Measurements from ENCODE around the gene BBX.

BBX gene

DNA sequence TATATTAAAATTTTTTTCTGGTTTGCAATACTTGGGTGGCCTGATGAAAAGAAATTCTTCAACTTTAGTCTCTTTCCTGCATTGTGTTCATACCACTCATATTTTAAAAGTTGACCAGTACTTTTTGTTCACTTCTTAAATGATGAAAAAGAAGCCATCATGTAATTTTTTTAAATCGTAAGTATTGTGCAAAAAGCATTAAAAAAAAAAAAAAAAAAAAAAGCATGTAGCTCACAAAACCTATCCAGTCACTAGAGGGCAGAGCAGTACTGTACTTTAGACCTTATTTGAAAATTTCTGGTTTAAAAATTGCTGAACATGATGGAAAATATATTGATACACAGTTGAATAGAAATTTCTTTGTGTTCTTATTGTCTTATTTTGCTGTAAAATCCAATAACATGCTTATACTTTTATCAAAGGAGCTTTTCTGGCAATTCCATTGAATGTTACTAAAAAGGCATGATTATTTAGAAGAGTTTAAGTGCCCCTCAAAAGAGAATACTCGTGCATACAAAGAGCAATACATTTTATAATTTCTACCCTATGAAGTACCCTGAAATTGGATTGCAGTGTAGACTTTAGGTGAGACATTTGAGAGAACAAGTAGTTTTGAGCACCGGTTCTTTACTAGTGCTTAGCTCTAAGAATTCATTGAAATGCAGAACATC lies 137.7 kb downstream of the BBX start:
- DNase-seq = peak; percentile 30

DNA sequence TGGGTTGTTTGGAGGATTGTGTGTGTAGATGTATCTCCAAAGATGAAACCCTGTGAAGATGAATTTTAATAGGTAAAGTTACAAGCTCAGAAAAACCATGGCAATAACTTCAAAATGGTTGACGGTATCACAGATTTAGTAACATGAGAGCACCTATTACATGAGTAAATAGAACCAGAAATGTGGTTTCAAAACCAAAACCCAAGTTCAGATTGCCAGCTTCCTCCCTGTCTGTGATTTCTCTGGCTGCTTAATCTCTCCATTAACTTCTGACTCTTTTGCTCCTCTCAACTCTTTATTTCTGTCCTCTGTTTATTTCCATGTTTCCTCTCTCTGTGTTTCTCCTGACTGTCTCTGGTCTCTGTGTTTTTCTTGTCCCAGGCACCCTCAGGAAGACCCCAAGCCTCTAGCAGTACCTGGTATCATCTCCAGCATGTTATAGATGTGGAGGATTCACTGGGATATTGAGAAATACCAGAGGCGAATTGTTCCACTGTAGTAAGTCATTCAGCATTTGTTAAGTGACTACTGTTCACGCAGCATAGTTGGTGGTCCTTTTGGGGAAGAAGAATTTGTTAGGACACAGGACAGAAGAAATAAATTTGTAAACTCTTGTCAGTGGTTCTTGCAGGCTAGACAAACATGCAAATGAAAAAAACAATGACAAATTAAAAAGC lies 138.8 kb downstream of the BBX start:
- DNase-seq = no peak

DNA sequence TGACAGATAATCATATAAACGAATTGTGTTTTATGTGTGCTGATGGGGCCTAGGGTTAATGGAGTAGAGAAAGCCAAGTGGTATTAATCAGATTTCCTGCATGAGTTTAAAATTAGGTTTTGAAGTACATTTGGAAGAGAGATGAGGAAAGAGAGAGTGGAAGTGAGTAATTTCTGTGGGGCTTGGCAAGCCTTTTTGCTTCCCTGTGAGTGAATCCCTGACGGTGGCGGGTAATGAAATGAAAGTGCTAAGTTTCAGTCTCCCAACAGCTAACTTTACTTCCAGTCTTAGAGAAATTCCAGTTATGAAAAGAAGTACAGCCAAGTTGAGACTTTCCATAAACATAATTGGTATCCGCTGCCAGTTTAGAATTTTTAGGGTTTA lies 139.4 kb downstream of the BBX start:
- no peak for DNase-seq

DNA sequence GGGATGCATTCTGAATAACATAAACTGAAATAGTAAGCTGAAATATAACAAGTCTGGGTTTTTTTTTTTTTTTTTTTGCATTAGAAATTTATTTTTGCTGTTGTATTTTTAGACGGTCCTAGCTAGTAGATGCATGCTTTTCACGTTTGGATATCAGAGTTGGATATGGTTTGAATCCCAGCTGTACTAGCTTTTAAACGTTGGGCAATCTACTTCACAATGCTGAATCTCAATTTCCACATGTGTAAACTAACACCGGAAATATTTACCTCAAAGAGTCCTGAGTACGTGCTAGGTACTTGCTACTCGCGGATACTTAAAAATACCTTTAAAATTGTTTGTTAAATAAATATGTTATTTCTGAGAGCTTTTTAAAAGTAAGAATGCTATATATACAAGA lies 139.8 kb downstream of the BBX start:
- no peak for DNase-seq

DNA sequence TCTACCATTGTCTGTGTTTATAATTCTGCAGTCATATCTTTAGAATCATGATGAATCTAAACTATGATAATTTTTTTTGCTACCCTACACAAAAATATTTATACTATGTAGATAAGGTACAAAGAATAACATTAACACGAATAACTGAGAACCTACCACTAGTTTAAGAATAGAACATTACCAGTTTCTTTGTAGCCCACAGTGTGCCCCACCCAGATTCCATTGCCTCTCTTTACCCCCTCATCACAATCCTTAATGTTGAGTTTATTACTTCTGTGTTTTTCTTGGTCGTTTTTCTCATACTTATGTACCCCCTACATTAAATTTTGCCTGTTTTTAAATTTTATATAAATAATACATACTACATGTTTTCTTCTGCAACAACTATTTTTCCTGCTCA lies 140.5 kb downstream of the BBX start:
- no peak for DNase-seq

DNA sequence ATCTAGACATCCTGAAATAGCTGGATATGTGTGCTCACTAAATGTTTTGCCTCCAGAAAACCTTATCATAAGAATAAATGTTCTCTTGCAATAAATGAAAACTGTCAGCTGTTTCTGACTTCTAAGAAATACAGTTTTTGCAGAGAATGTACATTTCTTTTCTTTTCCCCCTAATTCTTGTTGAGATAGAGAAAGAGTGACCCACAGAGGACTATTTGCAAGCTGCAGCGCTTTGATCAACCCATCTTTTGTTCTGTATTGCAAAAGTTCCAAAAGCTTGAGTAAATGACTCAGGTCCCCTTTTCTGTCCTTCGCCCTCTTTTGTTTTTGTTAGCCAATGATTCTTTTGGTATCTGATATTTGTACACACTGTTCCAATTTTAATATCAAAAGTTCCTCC lies 141.9 kb downstream of the BBX start:
- DNase-seq = no peak

DNA sequence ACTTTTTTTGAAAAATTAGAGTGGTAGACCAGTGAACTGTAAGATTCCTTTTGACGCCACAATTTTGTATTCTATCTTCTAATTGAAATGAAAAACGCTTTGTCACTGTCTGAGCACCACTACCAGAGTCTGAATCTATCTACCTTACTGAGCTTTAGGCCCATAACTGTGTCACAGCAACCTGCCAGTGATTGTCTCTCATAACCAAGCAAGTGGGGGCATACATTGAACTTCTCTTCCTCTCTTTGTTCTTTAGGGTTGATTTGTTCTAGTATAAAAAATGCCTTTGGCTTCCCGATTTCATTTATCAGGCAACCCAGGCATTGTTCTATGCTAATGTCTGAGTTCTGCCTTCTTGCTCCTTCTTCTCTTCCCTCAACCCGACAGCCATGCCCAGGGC lies 142.6 kb downstream of the BBX start:
- no peak for DNase-seq

DNA sequence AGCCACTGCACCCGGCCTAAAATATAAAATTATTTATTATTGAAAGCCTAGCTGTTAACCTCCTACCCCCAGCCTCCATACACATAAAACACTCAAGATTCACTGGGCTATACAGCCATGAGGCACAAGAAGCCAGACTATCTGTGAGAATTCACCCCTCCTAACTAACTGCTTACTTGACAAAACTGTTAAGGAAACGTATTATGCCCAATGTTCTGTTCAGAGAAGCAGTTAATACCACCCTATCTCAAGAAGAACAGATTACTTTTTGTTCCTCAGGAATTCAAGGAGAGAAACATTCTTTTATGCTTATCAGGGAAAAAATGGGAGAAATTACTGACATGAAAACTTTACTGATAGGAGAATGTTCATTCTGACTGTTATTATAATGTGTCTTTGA lies 144.1 kb downstream of the BBX start:
- DNase-seq = no peak

DNA sequence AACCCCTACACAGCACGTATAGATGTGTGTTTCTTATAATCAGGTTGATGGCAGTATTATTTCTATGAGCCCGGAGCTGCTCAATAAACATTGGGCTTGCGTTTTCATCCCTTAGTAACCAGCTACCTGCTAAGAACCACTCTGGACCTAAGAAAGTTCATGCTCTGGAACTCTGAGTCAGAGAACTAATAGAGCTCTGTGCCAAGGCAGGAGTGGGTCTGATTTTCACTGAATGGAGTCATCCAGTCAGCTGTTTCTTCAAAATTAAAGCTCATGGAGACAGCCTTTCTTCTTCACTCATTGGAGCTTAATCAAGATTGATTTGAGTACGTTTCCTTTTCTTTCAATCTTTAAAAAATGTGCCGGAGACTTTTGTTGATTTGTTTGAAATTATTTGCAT lies 145.7 kb downstream of the BBX start:
- DNase-seq = no peak

DNA sequence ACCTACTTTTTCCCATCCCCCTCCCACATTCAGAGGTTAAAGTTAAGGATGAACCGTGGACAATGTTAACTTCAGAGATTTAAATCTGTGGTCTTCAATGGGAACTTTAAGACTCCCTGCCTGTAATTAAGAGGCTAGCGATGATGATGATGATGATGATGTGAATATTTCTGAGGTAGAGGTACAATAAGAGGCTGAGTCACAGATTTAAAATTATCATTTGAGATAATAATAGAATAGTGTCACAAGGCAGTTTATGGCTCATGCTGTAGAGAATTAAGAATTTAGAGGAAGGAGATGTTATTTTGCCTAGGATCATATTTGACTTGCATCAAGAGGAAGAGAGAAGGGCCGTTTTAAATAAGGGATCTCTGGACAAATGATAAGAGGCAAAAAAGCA lies 146.2 kb downstream of the BBX start:
- DNase-seq = no peak

DNA sequence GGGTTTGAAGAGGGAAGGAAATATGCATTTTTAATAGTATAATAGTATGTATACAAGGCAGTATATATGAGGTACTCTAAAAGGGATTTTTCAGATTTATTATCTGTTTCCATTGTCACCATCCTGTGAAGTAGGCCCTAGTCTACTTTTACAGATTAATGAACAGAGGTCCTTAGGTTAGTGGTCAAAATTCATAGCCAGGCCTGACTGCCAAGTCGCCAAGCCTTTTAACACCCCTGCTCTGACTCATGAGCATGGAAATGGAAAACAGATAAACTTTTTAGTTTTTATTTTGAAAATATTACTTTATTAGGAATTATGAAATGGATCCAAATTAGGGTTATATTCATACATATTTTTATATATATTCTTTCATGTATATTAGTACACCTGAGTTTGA lies 146.9 kb downstream of the BBX start:
- no peak for DNase-seq

DNA sequence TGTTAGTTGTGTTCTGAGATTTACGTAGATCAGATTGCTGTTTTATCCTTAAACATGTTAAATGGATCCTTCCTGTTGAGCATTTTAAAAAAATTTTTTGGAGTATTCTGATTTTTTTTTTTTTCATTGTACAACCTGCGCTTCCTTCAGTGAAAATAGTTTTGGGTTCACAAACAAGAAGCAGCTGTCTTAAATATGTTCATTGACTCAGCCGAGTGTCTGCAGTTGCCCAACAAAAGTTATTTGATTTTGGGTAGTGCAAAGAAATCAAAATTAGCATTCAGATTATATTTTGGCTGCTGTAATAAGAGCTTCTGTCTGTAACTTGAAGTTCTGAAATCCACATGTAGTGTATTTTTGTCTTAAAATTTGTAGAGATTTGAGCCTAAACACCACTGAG lies 148.2 kb downstream of the BBX start:
- DNase-seq = no peak

DNA sequence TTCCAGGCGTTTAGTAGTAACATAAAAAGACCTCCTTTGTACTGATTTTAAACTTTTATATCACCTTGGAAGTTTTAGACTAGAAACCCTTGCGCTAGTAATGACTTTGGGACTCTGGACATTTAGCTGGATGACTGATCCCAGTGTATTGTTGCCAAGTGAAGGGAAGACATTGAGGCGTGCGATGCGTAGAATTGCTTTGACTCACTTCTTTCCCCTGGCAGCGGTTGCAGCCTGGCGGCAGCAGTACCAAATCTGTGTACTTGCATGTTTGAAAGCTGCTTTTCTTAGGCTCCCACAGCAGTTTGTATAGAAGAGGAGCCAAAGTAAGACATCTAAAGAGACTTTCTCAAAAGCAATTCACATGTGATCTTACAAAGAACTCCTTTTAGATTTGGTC lies 151.6 kb downstream of the BBX start:
- no peak for DNase-seq

DNA sequence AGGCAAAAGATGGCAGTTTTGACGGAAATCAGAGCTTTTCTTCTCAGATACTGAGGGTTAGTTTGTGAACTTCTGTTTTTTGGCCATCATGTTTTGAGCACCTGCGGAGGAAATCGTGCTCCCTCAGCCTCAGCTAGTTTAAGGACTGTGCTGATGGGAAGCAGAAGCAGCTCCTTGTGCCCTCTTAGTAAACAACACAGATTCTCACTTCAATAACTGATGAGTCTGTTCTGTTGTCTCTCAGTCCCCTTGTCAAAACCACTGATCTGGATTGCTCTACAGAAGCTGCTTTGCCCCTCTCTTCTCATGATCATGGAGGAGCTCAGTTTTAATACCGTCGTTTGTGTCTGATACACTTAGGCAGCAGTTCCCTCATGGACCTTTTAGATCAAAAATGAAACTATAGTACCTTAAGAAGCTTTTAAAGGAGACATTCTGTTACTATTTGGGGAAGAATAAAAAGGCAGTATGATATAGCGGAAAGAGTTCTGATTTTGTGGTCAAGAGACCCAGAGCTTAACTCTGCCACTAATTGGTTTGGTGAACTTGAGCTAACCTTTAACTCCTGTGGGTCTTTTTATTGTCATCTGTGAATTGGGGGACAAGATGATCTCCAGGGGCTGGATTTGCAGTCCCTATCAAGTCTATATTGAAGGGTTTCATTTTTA lies 152.6 kb downstream of the BBX start:
- no peak for DNase-seq

DNA sequence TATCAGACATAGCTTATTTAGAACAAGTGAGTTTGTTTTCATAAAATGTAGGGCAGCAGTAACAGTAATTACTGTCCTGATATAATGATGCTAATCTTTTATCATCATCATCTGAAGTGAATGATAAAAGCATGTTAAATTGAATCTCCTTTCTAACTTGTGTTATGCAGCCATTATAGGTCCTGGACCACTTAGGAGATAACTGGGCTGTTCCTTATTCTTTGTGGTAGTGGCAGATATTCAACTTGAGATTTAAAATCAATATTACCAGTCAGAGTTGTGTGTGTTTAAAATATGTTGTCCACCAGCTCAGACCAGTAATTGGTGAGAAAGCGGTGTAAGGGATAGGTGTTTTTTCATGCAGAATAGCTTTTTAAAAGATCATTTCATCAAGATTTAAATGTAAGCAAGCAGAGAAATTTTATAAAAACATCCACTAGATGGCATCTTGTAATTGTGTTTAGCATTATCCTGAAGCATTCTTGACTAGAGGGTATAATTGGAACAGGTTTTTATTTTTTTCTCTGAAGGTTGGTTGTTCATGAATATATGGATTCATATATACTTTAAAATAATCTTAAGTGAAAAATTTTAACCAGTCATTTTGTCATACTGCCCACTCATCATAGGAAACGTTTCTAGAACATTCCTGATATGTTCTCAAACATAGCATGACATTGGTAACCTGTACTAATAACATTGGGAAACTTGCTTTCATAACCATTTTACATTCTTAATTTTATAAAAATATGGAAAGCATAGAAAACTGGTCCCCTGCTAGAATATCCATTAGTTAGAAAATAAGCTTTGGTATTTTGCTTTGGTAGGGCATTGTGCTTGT lies 153.9 kb downstream of the BBX start:
- peak; percentile 68 for DNase-seq

DNA sequence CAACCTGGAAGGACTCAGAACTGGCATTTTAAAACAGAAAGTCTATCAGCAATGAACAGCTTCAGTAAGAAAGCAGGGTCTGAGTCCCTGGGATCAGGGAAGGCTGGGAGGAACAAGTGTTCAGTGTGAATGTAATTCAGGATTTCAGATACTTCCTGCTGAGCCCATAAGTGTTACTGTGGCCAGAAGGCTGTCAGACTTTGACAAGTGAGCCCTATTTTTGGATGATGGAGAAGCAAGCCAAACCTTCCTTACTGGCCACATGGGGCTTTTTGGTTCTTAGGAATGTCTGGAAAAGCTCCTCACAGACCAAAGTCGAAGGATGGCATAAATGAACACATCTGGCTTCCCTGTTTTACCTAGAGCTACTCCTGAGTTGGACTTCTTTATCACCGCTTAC lies 157.2 kb downstream of the BBX start:
- no peak for DNase-seq

DNA sequence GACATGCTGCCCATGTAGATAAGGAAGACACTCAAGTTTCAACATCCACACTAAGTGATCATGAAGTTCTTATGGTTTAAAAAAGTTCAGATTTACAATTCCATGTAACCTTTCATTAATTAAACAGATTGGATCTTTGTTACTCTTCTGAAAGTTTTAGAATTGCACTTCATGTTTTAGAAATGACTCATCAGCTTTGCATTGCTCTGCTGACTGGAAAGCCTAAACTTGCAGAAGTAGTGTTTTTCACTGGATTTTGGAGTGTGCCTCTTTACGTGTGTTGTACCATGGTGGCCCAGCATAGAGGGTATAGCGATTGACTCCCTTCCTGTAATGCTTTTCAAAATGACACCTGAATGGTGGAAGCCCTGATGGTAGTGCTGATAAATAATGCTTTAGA lies 157.9 kb downstream of the BBX start:
- no peak for DNase-seq

DNA sequence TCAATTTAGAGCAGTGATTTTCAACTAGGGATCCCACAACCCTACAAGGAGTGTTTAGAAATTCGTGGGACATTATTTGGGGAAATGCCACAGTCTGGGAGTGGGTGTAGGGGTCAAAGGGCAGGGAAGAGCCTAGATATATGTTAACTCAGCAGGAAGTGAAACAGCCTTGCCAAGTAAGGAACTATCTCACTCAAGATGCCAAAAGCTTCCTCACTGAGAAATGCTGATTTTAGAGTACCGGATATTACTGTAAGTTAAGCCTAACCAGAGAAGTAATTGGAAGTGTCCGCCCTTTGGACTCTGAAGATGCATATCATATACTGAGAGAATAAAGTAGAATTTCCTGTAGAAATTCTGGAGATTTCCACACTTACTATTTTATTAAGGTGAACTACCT lies 158.6 kb downstream of the BBX start:
- no peak for DNase-seq

DNA sequence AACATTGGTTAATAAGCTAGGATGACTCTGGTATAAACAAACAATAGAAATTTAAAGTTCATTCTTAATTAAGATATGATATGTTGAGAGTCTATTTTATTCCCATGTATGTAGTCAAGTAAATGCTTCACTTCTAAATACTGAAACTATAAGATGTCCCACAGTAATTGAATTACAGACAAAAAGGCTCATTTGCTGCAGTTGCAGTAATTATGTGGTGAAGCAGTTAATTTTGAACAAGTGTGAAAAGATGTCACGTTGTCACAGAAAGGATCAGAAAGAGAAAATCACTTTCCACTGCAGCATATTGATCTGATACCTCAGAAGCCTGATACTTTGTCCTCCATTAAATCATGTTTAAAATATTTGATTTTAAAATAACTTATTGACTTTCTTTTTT lies 159.8 kb downstream of the BBX start:
- DNase-seq = no peak

DNA sequence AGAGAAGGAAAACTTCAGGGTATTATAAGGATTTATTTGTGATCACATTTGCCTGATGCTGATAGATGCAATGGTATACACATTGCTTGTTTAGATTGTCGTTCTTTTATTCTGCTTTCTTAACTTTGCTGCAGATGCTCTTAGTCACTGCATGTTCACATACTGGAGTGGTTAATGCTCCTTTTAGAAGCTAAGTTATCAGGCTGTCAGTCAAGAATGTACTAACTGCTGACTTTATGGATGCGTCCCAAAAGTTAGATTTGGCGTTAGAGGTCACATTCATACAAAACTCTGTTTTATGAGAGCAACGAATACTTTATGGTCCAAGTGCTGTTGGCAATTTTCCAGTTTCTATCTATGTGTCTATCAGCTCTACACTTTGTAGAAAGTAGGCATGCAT lies 160.7 kb downstream of the BBX start:
- no peak for DNase-seq

DNA sequence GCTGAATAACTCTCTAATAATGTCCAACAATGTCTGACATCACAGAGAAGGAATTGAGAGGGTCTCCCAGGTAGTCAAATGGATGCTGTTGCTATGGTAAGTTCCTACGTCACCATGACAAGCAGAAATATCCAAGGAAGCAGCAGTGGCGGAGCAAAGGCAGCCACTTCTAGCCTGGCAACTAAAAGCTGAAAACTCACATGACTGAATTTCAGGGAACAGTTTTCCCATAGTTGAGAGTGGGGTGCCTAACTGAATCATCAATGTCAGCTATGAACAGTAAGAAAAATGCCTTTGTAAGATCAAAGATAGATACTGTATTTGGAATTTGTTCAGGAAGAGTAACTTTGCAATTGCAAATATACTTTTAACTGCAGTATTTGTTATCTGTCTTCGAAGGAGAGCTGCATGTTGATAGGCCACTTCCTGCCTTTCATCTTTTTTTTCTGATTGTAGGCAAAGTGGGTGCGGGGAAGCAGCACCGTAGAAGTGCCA lies 161.7 kb downstream of the BBX start:
- no peak for DNase-seq

DNA sequence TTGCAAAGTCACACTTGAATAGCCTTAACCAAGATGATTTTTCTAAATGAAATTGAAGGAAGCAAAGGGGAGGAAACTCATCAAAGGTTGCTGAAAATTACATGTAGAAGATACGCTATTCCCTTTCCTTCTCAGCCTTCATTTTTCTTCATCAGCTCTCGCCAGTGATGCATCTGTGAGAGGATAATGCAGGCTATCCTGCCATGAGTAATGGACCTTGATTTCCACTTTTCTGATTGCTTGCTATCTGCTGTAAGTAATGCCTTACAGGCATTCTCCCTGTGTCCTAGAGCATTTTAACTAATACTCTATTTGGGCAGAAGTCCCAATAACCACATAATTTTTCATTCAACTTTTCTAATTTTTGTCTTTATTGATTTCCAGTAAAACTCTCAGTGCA lies 162.6 kb downstream of the BBX start:
- DNase-seq = no peak

DNA sequence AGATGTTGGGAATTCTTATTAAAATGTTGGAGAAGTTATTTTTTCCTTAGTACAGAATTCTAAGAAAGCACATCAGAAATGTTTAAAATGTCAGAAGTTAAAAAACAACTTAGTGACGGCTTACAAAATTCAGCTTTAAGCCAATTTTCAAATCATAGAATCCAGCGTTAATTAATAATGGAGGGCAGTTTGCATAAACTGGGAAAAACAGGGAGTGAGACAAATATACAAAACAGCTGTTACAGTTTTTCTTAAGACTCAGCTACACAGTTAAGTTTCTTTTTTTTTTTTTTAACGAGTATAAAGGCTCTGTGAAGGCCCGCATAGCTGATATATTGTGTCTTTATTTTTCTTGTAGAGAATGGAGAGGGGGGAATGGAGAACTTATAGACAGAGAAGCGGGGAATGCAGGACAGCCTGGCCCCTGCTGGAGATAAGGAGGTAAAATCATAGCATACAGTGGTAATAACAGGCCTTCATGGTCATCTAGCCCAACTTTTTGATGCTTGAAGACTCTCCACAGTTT lies 164.4 kb downstream of the BBX start:
- no peak for DNase-seq

Data from NCI-H1694 (cell line).